HG03135 (cell line): ENCODE results near the gene GPRIN2.

Experiments
- ATAC-seq: cut with Tn5 transposase; IDR thresholded peaks from one replicate; pipeline ENCODE4 v1.9.1; 2021; ENCODE audit warnings: mild to moderate bottlenecking, moderate library complexity; ENCODE audit not compliant: unreplicated experiment

The GPRIN2 gene

DNA sequence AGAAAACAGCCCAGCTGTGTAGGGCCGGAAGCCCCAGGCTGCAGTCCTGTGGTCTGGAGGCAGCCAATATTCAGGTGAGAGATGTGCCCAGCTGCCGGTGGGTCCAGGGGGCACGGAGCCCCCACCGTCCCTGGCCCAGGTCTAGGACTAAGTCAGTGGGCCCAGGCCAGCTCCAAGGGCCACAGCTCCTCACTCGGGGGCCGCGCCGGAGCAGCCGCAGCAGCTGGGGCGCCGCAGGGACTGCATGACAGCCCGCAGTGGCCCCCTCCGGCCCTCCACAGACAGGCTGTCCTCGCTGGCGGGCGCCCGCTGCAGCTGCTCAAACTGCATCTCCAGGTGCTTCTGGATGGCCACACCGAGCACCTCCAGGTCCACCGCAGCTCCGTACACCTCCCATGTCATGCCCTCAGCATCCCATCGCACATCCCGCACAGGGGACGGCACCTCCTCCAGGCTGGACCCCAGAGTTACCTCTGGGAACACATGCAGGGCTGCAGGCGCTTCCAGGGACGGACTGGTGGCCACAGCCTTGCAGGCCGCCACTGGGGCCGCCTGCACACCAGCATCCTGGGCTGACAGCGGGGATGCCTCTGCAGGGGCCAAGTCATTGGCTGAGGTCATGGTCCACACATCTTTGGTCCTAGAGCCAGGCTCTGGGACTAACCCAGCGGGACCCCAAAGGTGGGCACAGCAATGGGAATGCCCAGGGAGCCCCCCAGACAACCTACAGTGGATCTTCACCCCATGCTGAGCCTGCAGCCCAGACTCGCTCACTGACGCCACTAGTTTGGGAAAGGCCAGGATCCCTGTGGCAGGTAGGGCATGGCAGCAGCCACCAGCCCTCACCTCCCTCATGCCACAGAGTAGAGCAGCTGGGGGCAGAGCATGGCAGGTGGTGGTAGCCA, 7.0 kb downstream of the GPRIN2 start:
- ATAC-seq = no peak

DNA sequence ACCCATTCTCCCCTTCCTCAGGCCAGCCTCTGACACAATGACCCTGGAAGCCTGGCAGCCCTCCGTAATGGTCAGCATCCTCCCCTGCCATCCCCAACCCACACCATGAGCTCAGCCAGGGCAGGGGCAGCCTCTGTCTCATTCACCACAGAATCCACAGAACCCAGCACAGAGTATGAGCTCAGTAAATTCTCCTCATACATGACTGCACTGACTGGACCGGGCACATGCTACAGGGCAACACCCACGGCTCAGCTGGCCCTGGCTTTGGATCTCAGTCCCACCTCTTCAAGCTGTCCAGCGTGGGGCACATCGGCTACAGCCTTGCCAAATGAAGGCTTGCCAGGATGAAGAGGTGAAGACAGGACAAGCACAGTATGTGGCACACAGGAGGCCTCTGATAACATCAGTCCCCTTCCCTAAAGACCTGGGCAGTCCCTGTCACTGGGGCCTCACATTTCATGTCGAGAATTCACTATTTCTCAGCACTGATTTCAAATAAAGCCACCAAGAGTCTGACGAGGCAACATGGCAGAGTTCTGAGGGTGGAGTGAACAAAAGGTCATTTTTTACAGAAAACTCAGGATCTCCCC, 7.9 kb downstream of the GPRIN2 start:
- ATAC-seq = no peak

DNA sequence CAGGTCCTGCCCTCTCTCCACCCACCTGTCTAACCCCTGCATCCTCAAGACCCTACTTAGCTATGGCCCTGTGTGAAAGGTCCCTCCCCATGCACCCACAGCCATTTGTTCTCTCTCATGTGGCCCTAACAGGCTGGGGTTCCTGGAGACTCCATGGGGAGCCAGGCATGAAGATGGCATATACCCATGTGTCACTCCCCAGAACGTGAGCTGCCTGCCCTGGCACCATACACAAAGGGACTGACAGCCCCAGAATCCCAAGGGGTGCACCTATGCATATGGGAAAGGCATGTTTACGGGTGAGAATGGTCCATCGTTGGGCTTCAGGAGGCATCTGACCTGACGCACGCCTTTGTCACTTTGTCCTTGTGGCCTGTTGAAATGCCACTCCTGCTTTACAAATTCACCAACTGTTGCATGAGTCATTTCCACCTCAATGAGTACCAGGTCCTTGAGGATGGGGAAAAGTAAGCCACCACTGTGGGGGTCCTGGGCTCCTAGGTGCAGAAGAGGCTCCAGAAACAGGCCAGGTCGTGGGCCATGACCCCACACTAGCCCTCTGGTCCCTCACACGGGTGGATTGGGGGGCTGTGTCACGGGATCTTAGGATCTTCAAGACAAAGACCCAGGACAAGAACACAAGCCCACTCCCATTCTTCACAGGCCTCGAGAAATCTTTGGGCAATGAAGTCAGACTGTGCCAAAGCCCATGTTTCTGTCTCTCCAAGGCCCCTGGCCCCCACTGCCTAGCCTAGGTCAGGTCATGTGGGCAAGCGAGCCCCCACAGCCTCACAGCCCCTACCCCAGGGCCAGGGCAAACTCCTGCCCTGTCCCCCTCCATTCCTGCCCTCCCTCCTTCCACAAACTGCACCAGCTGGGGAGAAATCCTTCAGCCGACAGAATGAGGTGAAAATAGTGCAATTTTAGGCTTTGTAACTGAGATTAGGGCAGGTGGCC, 8.6 kb downstream of the GPRIN2 start:
- ATAC-seq = no peak

DNA sequence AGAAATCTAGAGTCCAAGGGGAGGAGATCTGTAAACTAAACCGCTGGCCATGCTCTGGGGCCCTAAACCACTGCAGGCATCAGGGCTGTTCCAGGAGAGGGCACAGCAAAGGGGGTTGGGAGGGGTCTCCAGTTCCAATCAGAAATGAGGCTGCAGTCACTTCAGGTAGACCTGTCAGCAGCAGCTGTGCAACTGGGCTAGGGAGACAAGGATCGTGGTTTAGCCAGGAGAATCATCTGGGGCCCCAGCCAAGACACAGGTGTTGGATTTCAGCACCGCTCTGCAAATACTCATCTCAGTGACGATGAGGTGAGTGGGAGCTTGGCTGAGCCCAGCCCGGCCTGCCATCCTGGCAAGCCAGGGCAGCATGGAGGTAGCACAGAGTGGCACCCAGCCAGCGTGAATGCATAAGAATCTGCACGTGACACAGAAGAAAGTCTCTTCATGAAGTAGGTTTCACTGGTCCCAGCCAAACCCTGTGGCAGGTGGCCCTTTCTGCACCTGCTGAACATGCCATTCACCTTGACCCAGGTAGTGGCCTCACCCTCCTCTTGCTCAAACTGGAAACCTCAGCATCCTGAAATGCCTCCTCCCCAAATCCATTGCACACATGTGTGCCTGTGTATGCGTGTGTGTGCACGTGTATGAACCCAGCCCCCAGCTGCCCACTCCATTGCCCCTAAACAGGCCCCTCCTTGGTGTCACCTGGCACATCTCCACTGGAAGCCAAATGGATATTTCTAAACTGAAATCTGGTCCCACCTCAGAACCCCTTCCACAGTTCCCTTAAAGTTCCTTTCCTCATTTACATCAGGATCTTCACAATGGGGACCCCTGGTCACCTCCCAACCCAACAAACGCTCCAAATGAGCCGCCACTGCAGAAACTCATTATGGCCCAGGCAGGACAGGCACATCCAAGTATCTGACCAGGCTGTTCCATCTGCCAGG, 9.6 kb downstream of the GPRIN2 start:
- no peak for ATAC-seq

DNA sequence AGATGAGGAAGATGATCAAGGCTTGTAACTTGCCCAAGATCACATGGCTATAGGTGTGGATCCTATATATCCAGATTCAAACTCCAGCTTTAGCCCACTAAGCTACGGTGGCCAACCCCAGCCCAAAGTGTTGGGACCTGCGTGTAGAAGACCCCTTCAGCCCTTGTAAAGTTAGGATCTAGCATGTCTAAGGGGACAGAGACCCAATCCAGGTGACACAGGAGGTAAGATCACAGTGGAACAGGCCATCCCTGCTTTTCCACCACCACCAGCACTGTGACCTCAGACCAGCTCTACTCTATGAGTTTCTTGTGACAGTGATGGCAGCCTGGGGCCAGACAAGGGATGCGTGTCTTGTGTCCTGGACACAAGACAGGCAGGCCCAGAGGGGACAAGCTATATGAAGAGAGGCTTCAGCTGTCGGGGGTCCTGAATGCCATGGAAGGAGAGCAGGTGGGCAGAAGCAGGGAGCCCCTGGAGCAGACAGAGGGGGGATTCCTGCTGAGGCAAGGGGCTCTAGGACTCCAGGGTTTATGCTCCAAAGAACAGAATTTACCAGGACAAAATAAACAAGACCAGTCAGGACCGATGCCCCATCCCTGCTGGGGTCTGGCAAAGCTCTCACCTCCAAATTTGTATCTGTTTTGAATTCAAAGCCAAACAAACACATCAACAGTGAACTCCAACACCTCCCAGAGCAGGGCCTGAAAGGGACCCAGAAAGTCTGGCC, 10.4 kb downstream of the GPRIN2 start:
- no peak for ATAC-seq

DNA sequence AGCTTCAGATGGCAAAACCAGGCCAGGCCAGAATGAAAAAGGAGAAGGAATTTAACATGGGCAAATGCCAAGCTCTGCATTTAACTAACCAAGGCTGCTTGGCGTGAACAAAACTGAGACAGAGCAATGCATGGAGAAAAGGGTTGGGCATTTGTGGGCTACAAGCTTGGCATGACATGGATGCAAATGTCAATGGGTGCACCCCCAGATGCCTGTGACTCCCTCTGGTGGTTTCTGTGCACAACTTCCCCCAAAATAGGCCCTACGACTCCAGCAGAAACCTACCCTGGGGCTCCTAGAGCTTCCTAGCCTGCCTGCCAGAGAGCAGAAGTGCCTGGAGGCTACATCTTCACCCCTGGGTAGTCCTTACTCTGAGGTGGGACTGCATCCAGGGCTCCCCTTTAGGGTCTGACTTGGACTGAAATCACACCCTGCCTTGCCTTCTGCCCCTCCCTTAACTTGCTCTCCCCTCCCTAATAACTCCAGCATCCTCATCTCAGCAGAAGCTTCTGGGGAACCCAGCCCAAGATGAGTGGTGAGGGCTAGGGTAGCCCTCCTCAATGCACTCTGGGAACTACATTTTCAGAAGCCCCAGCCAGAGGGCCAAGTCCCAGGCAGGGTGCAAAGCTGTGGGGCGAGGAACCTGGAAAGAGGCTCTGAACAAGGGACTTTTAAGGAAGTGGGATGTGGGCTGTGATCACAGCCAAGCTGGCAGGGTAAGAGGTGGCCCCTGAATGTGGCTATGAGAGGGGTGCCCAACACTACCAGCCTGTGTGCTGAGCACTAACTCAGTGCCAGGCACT, 11.3 kb downstream of the GPRIN2 start:
- no peak for ATAC-seq

DNA sequence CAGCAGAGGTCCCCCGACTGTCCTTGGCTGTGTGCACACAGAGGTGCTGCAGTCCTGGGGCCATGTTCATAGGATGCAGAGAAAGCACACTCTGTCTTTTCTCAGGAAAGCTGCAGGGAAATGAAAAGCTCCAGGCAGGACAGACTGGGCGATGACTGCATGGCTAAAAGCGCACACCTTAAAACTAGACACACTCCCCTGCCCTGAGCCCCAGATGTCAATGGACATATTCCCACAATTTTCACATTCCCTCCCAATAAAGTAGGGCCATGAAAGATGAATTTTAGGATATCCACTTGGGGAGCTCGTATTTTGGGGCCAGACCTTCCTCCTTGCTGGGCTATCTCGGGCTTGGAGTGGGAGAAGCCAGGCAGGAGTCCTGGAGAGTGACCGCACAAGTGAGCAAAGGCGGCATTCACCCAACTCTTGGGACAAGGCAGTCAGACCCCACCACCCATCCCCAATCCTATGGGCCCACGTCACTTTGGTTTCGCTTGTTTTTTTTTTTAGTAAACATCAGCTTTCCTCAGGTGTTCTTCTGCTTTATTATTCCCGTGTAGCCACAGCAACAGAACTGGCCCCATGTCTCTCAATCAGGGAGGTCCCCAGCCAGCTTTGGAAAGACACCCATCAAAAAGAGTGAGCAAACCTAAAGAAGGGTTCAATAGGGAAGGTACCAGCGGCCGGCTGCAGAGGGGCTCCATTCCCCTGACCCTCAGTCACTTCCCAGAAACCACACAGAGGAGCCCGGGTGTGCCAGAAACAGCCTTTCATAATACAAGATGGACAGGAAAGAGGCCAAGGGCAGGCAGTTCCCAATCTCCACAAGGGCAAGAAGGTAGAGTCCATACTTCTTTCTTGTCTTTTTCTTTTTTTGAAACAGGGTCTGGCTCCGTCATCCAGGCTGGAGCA, 12.7 kb downstream of the GPRIN2 start:
- ATAC-seq = no peak

DNA sequence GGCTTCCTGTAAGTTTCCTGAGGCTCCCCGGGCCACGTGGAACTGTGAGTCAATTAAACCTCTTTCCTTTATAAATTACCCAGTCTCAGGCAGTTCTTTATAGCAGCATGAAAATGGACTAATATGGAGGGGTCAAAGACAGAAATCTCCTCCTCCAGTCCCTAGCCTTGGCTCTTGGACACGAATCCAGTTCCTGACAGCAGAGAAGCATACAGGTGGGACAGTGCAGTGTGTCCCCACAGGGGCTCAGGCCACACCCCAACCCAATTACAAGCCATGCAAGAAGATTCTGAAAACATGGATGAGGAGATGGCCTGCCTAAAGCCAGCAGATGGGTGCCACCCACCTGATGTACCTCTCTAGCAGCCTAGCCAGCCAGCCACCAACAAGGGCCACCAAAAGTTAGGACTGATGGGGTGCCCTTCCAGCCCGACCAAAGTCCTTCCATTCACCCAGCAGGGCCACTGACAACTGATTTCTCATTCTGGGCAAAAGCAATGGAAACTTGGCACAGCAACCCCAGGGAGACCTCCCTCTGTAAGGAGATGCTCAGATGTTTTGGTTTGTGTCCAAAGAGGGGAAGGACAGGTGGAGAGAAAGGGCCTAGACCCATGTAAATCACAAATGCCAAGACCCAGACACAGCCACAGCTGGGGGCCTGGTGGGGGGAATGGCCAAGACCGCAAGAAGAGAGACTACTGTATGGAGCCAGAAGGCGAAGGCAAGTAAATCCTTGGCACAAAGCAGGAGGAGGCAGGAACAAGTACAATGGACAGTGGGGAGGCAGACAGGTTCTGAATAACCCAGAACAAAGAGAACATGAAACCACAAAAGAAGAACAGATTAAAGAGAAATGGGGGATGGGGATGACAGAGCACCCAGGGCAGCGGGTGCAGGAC, 13.6 kb downstream of the GPRIN2 start:
- no peak for ATAC-seq

DNA sequence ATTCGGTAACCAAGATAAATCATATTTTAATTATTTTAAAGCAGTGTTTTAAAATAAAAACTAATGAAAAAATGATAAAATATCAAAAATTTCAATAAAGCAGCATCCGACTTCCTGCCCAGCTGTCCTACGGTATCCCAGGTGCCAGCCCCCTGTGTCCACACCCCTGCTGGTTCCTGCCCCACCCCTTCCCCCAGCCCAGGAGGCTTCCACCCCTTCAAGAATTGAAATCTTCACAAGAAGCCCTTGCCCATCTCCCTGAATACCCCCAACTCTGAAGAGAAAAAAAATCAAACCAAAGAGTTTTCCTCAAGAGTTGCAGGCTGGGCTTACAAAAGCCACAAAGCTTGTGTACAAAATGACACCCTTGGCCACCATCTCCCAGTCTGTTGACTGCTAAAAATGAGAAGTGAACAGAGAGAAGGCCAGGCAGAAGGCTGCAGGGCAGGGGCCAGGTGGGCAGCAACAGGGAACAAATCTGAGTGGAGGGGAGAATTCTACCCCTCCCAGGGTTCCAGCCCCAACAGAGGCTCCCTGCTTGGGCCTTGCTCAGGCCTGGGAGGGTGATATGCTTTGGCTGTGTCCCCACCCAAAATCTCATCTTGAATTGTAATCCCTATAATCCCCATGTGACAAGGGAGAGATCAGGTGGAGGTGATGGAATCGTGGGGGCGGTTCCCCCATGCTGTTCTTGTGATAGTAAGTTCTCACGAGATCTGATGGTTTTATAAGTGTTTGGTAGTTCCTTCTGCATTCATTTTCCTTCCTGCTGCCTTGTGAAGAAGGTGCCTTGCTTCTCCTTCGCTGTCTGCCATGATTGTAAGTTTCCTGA, 14.5 kb downstream of the GPRIN2 start:
- no peak for ATAC-seq

DNA sequence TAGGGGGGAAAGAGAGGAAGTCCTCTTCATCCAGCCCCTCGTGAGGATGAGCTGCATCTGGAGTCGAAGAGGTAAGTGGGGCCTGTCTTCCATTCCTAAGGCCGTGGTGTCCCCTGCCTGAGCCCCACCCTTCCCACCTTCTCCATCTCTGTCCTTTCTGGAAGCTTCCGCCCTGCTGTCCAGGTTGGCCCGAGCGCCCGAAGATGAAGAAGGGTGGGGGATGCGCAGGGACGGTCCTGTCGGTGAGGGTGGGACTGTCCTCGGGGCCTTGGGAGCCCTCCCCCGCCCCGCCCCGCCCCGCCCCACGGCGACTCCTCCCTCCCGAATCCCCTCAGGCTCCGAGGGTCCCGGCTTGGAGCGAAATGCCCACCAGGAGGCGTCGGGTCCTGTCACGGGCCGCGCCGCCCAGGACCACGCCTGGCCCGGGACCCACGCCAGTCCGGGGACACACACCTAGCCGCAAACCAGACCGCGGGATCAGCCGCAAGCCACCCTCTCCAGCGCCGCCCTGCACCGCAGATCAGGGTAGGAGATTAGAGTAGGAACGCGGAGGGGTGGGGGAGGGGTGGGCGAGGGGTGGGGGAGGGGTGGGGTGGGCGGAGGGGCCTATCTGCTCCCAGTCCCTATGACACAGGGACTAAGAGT, 15.3 kb downstream of the GPRIN2 start:
- ATAC-seq = no peak

DNA sequence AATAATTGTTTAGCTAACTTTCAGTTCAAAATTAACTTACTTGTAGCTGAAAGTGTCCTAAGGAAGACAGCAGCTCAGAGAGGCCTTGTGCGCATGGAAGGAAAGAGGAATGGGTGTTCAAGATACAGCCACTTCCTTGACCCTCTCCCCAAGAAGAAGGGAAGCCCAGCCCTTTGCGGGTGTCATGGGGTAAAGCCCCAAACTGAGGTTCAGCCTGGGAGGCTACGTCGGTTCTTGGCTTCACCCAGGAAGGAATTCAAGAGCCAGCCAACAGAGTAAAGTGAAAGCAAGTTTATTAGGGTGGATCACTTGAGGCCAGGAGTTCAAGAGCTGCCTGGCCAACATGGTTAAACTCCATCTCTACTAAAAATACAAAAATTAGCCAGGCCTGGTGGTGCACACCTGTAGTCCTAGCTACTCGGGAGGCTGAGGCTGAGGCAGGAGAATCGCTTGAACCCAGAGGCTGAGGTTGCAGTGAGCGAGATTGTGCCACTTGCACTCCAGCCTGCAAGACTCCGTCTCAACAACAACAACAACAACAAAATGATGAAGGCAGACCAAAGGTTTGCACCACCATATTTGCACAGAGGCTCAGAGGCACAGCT, 15.9 kb downstream of the GPRIN2 start:
- ATAC-seq = no peak

DNA sequence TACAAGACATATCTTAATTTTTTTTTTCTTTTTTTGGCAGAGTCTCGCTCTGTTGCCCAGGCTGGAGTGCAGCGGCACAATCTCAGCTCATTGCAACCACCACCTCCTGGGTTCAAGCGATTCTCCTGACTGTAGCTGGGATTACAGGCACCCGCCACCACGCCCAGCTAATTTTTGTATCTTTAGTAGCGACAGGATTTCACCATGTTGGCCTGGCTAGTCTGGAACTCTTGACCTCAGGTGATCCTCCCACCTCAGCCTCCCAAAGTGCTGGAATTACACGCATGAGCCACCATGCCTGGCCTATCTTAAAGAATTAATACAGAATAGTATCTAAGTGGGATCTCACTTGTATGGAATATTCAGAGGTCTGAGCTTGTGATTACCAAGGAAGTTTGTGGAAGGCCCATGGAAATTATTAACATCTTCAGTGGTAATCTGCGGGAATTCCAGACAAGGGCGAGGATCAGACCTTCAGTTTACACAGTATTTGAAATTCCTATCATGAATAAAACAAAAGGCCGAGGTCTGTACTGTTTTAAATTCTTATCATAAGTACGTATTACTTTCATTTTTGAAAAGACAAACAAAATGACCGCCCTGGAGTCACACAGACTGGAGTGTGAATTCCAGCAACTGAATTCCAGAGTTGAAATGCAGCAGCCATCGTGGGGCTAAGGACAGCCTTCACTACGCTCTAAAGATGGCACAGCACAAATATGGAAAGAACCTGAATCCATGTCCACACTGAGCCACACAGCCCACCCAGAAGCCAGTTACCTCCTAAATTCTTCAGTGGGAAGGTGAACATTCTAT, 16.7 kb downstream of the GPRIN2 start:
- no peak for ATAC-seq

DNA sequence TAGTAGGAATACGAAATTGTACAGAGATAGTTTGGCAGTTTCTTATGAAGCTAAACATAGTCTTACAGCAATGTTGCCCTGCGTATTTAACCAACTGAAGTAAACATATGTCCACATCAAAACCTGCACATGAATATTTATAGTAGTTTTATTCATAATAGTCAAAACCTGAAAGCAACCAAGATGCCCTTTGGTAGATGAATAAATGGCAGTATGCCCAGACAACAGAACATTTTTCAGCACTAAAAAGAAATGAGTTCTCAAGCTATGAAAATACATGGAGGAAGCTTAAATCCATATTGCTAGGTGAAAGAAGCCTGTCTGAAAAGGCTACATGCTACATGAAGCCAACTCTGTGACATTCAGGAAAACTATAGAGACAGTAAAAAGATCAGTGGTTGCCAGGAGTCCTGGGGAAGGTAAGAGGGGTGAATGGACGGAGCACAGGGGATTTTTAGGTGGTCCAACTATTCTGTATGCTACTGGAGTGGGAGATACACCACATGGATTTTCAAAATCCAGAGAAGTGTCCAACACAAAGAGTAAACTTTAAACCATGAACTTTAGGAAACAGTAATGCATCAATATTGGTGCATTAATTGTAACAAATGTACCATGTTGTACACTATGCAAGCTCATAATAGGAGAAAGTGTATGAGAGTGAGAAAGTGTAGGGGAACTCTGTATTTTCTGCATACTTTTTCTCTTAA, 17.6 kb downstream of the GPRIN2 start:
- no peak for ATAC-seq
